Measurements from ENCODE around the gene TRMT44. TPM values are rescaled to one million over a fixed set of nuclear protein-coding genes. Genes with fewer than 3 reads are reported as not detected.

Gene TRMT44
- total and polyA plus RNA-seq, 2 of the 4 experiments (the other 2 are of a cell fraction) = 7.3 to 8.1 TPM

GRCh38 chr4:8473920-8474590 is 33.5 kb downstream of the TRMT44 start:
- dilution Hi-C loops (cut with HindIII; ENCODE audit: low sequenced_read_pairs, unreplicated experiment) (no loop called here), in situ Hi-C loops (cut with MboI; ENCODE audit: low sequenced_read_pairs) (no loop called here)
- CTCF ChIA-PET = interaction anchor here (0.6 kb wide), 1 partner anchor 117 kb away, joined by 3 read pairs; no protein-coding TSS in a partner anchor

More at GRCh38 chr4:8473920-8474590, 33.5 kb downstream of the TRMT44 start:
- Histone ChIP-seq H2AK5ac (ENCODE audit: low read depth, low read length) (peak overlapping the region; percentile 93), H3K23ac (ENCODE audit: low read depth, low read length) (no peak overlapping the region), H3K4me3 (ENCODE audit: insufficient read depth, low read depth, low read length) (no peak overlapping the region), H3K9ac (ENCODE audit: low read depth, low read length) (no peak overlapping the region), H2AK9ac (replicated peaks; ENCODE audit: low read depth, low read length, poor library complexity) (peak overlapping the region; percentile 87), H2AFZ (replicated peaks; ENCODE audit: low read length, poor library complexity) (peak overlapping the region; percentile 69), H3K79me1 (ENCODE audit: low read depth in 1 of 2, low read length in 2 of 2) (peaks cover 0 to 12% of the 10 kb centered on the region in 2 experiments; a peak in 1 of 4 replicates), H4K5ac (ENCODE audit: low read depth, low read length) (no peak overlapping the region; the same call in 1 of the 2 replicates), H3K4me2 (ENCODE audit: low read depth, low read length) (no peak overlapping the region), H4K8ac (ENCODE audit: low read depth in 2 of 2, low read length in 2 of 2) (no peak overlapping the region), H3K4me1 (ENCODE audit: control insufficient read depth, insufficient read depth, low read length) (peaks cover 25% of the 10 kb centered on the region), H3K36me3 (ENCODE audit: control insufficient read depth, insufficient read depth, low read length) (peaks cover 21% of the 10 kb centered on the region), H4K20me1 (ENCODE audit: insufficient read depth, low read length) (peaks cover 34% of the 10 kb centered on the region), H3K4ac (ENCODE audit: low read depth, low read length) (peak overlapping the region; percentile 83), H3K9me3 (ENCODE audit: control insufficient read depth, insufficient read depth, low read length) (no peaks in the 10 kb centered on the region), H3K18ac (ENCODE audit: low read depth, low read length) (no peak overlapping the region; the same call in 1 of the 2 replicates), H2BK20ac (ENCODE audit: low read depth, low read length) (no peak overlapping the region), H3K56ac (ENCODE audit: extremely low read depth, insufficient read depth, low read length) (no peak overlapping the region), H3K14ac (replicated peaks; ENCODE audit: low read depth, low read length) (no peak overlapping the region), H3K27ac (ENCODE audit: insufficient read depth, low read length) (no peak overlapping the region), H2BK15ac (ENCODE audit: low read depth, low read length) (no peak overlapping the region), H4K91ac (ENCODE audit: insufficient read depth, low read depth, low read length) (no peak overlapping the region), H2BK5ac (ENCODE audit: low read depth, low read length, poor library complexity, severe bottlenecking) (no peak overlapping the region), H3K27me3 (ENCODE audit: control insufficient read depth, insufficient read depth, low read length) (no peaks in the 10 kb centered on the region), H2BK120ac (ENCODE audit: low read depth, low read length) (peak overlapping the region; percentile 89; the same call in 1 of the 2 replicates), H3K9me1 (ENCODE audit: insufficient read depth, low read length) (peaks cover 16% of the 10 kb centered on the region)
- DNase-seq (no peak), ATAC-seq (ENCODE audit: low read depth) (no peak)
- intact Hi-C loops (cut with micrococcal nuclease) = loop anchor here (2.0 kb wide), 2 partner anchors 33 to 61 kb away; no protein-coding TSS in a partner anchor
- WGBS, 2 experiments (ENCODE audit: extremely low coverage in 2 of 2, insufficient read length in 1 of 2) = 92% methylated on average over 2 of the region's 20 CpGs; no CpG with 5 or more reads in 1 of the 2 experiments
- POLR2A ChIA-PET (ENCODE audit: unreplicated experiment) = no interaction called here
- BruUV-seq (replicated peaks) = no TSS peak
- TF ChIP-seq MAZ (IDR thresholded peaks at IDR 0.05; ENCODE audit: borderline replicate concordance, low read depth, low read length) (no peak), ELK1 (IDR thresholded peaks at IDR 0.05; ENCODE audit: borderline replicate concordance, low read depth, low read length) (no peak), SMC3 (IDR thresholded peaks at IDR 0.05; ENCODE audit: low read depth, low read length) (no peak), FOS (IDR thresholded peaks at IDR 0.05; ENCODE audit: low read depth, low read length) (no peak), RFX5 (IDR thresholded peaks at IDR 0.05; ENCODE audit: low read depth, low read length) (no peak), MXI1 (IDR thresholded peaks at IDR 0.05; ENCODE audit: borderline replicate concordance, low read depth, low read length) (no peak), CEBPB (IDR thresholded peaks at IDR 0.05; ENCODE audit: low read depth, low read length) (no peak), NFE2L2 (IDR thresholded peaks at IDR 0.05; ENCODE audit: low read depth, low read length) (no peak)
